Endodermal cell (in vitro differentiated cells): ENCODE results near the gene ADAMTS2. TPM values are rescaled to one million over a fixed set of nuclear protein-coding genes. Genes with fewer than 3 reads are reported as not detected.

ENCODE experiments used
- DNase-seq: peaks from one replicate; pipeline ENCODE4 v3.0.0-alpha.2; 2017
- H3K27ac ChIP-seq: 2 replicates; pipeline ENCODE4 v1.5.1; 2013; ENCODE audit warnings: mild to moderate bottlenecking, low read depth, low read length, moderate library complexity
- H3K27me3 ChIP-seq: 2 replicates; pipeline ENCODE4 v1.6.1; 2013; ENCODE audit warnings: mild to moderate bottlenecking, low read length, moderate library complexity; ENCODE audit not compliant: insufficient read depth, control insufficient read depth, poor library complexity, severe bottlenecking
- H3K36me3 ChIP-seq: 2 replicates; pipeline ENCODE4 v1.7.0; 2013; ENCODE audit warnings: mild to moderate bottlenecking, low read length, moderate library complexity; ENCODE audit not compliant: control insufficient read depth, insufficient read depth
- H3K4me1 ChIP-seq: one replicate; pipeline ENCODE4 v1.7.0; 2013; ENCODE audit warnings: low read length; ENCODE audit not compliant: control insufficient read depth, insufficient read depth
- H3K4me3 ChIP-seq: 2 replicates; pipeline ENCODE4 v1.5.1; 2013; ENCODE audit warnings: mild to moderate bottlenecking, low read length, moderate library complexity
- H3K9ac ChIP-seq: 2 replicates; pipeline ENCODE4 v1.6.1; 2013; ENCODE audit warnings: mild to moderate bottlenecking, low read length, moderate library complexity; ENCODE audit not compliant: poor library complexity, severe bottlenecking; ENCODE audit errors: extremely low read depth
- H3K9me3 ChIP-seq: 2 replicates; pipeline ENCODE4 v1.6.1; 2013; ENCODE audit warnings: mild to moderate bottlenecking, low read length, moderate library complexity; ENCODE audit not compliant: control insufficient read depth
- H3K27ac Mint-ChIP-seq: 2 replicates; pipeline ENCODE4 v1.8.0; 2020; ENCODE audit warnings: mixed read lengths
- H3K27me3 Mint-ChIP-seq: 2 replicates; pipeline ENCODE4 v1.8.0; 2021; ENCODE audit warnings: mild to moderate bottlenecking, mixed read lengths; ENCODE audit not compliant: insufficient read depth
- H3K36me3 Mint-ChIP-seq: 2 replicates; pipeline ENCODE4 v1.8.0; 2020; ENCODE audit warnings: low read depth, mixed read lengths
- H3K4me1 Mint-ChIP-seq: 2 replicates; pipeline ENCODE4 v1.8.0; 2020; ENCODE audit warnings: mixed read lengths
- H3K4me3 Mint-ChIP-seq: 2 replicates; pipeline ENCODE4 v1.8.0; 2020; ENCODE audit warnings: mild to moderate bottlenecking, moderate library complexity, mixed read lengths
- H3K9me3 Mint-ChIP-seq: 2 replicates; pipeline ENCODE4 v1.8.0; 2020; ENCODE audit warnings: mild to moderate bottlenecking, mixed read lengths
- CTCF ChIP-seq: fragments of 200-600 bp; sonication (generic); conservative IDR thresholded peaks from 2 replicates; pipeline ENCODE4 v1.5.0; 2021; ENCODE audit warnings: antibody characterized with exemption, mild to moderate bottlenecking
- WGBS, 2 experiments: methylation state at CpG; one replicate each; pipeline versions ENCODE4 v1.1.5 to v1.1.7; 2013; ENCODE audit warnings: missing lambda C conversion rate in 2 of 2, mixed read lengths in 1 of 2; ENCODE audit not compliant: insufficient coverage in 1 of 2, insufficient read length in 1 of 2; 5-methylcytosine and 5-hydroxymethylcytosine counted together
- total RNA-seq, 2 donors: library from RNA; stranded (reverse); fragmentation: NEBNext Ultra II Directional in 1 of 2; extraction: Animal tissue kit (Norgen Biotek cat#: 25700) in 1 of 2; gene quantifications; 2 replicates in 1 of 2; 3 replicates in 1 of 2; pipeline ENCODE4 v1.2.1, GENCODE V29; 2021

ADAMTS2 gene
- total RNA-seq, 2 donors from 2014 or later, result 1.2 to 2.6 TPM

- DNase-seq, result no peak
- peaks cover 6% of the 10 kb centered on the region for H3K4me1 Mint-ChIP-seq
- Histone ChIP-seq H3K4me1 (no peaks in the 10 kb centered on the region), H3K27me3 (no peaks in the 10 kb centered on the region), H3K9me3 (peaks cover 7% of the 10 kb centered on the region), H3K4me3 (no peak overlapping the region), H3K27ac (no peak overlapping the region), H3K9ac (no peak overlapping the region), H3K36me3 (no peaks in the 10 kb centered on the region)
- WGBS, 2 experiments, result 93 to 100% methylated on average over 1 to 10 of the region's 10 CpGs
- H3K27ac Mint-ChIP-seq, result no peak overlapping the region
- H3K9me3 Mint-ChIP-seq, result peaks cover 15% of the 10 kb centered on the region
- TF ChIP-seq CTCF, result no peak
- H3K27me3 Mint-ChIP-seq, result peaks cover 1% of the 10 kb centered on the region
- H3K36me3 Mint-ChIP-seq, result no peaks in the 10 kb centered on the region
- no peak overlapping the region for H3K4me3 Mint-ChIP-seq
These were observed 33.7 kb downstream of the ADAMTS2 start for GRCh38 chr5:179311581-179311980.

GRCh38 chr5:179311091-179311470, 34.2 kb downstream of the ADAMTS2 start:
- H3K27me3 ChIP-seq, result no peaks in the 10 kb centered on the region
- Mint-ChIP-seq H3K4me1 (peaks cover 6% of the 10 kb centered on the region), H3K4me3 (no peak overlapping the region), H3K27ac (no peak overlapping the region), H3K9me3 (peaks cover 16% of the 10 kb centered on the region), H3K36me3 (no peaks in the 10 kb centered on the region), H3K27me3 (peaks cover 1% of the 10 kb centered on the region)
- H3K9me3 ChIP-seq, result peaks cover 7% of the 10 kb centered on the region
- no peak for DNase-seq
- H3K27ac ChIP-seq, result no peak overlapping the region
- H3K4me1 ChIP-seq, result no peaks in the 10 kb centered on the region
- H3K9ac ChIP-seq, result no peak overlapping the region
- no peak overlapping the region for H3K4me3 ChIP-seq
- H3K36me3 ChIP-seq, result no peaks in the 10 kb centered on the region
- WGBS, 2 experiments, result 91% methylated on average over 8 of the region's 8 CpGs; no CpG with 5 or more reads in 1 of the 2 experiments
- no peak for TF ChIP-seq CTCF

- Mint-ChIP-seq H3K27ac (no peak overlapping the region), H3K9me3 (peaks cover 16% of the 10 kb centered on the region), H3K36me3 (no peaks in the 10 kb centered on the region), H3K4me1 (peaks cover 6% of the 10 kb centered on the region), H3K27me3 (peaks cover 1% of the 10 kb centered on the region), H3K4me3 (no peak overlapping the region)
- Histone ChIP-seq H3K9me3 (peaks cover 9% of the 10 kb centered on the region), H3K4me1 (no peaks in the 10 kb centered on the region), H3K27me3 (no peaks in the 10 kb centered on the region), H3K4me3 (no peak overlapping the region), H3K9ac (no peak overlapping the region), H3K36me3 (no peaks in the 10 kb centered on the region), H3K27ac (no peak overlapping the region)
- TF ChIP-seq CTCF, result no peak
- 89 to 96% methylated on average over 5 to 8 of the region's 9 CpGs for WGBS, 2 experiments
- no peak for DNase-seq
These were observed 34.7 kb downstream of the ADAMTS2 start for GRCh38 chr5:179310439-179311090.
